ENCODE data around the gene ATRIP.

GRCh38 chr3:48436477-48436787 lies 10.1 kb upstream of the ATRIP start:
- no peak for TF ChIP-seq CTCF (conservative IDR thresholded peaks at IDR 0.05; ENCODE audit: low read length)
- TF ChIP-seq EZH2phosphoT487 (IDR thresholded peaks at IDR 0.05; ENCODE audit: borderline replicate concordance, low read depth, low read length), result no peak

Measured in OCI-LY7 (cell line).